Uterus (tissue), 4 donors: Measurements from ENCODE around the gene CCND3. TPM values are rescaled to one million over a fixed set of nuclear protein-coding genes. Genes with fewer than 3 reads are reported as not detected.
"Not testable (repeated sequence)": the region's sequence is repeated elsewhere in the genome, so short reads cannot be mapped to it uniquely, and the experiment has no call there.

Experiments used
- DNase-seq, 2 donors: peaks; one replicate each; pipeline ENCODE4 v3.0.0-alpha.2; 2019 to 2020
- H3K27ac ChIP-seq, 2 donors: fragments of 200-600 bp; sonication (generic); 1 replicate in 1 of 2; 2 replicates in 1 of 2; pipeline ENCODE4 v1.5.1; 2016 to 2018
- H3K27me3 ChIP-seq, 2 donors: fragments of 200-600 bp; sonication (generic); one replicate each; pipeline ENCODE4 v1.5.1; 2018 to 2019; ENCODE audit warnings: control low read depth in 1 of 2
- H3K36me3 ChIP-seq, 2 donors: fragments of 200-600 bp; sonication (generic); one replicate each; pipeline ENCODE4 v1.5.1; 2019; ENCODE audit warnings: control low read depth in 1 of 2
- H3K4me1 ChIP-seq, 2 donors: fragments of 200-600 bp; sonication (generic); one replicate each; pipeline ENCODE4 v1.5.1; 2018 to 2019; ENCODE audit warnings: control low read depth in 1 of 2
- H3K4me3 ChIP-seq, 2 donors: fragments of 200-600 bp; sonication (generic); 1 replicate in 1 of 2; 2 replicates in 1 of 2; pipeline ENCODE4 v1.5.1; 2018 to 2019; ENCODE audit warnings: mild to moderate bottlenecking in 1 of 2
- H3K9me3 ChIP-seq, 2 donors: fragments of 200-600 bp; sonication (generic); one replicate each; pipeline ENCODE4 v1.5.1; 2019; ENCODE audit warnings: control low read depth in 1 of 2
- POLR2A ChIP-seq, 2 donors: fragments of 450-650 bp; IDR thresholded peaks; one replicate each; pipeline ENCODE4 v1.6.1; 2016; ENCODE audit warnings: antibody characterized with exemption in 2 of 2, mild to moderate bottlenecking in 1 of 2, moderate library complexity in 1 of 2
- intact Hi-C: fragments of 100-400 bp; cut with DNase I; formaldehyde crosslinking; loops from one replicate; pipeline ENCODE4 v1.15.1; 2023; ENCODE audit warnings: low total_unique reads
- total RNA-seq, 4 donors: library from RNA; depleted of rRNA in 3 of 4; stranded (reverse); fragments of >200 nt in 3 of 4; gene quantifications; one replicate each; pipeline versions ENCODE4 v1.1.0 to v1.2.4, GENCODE V29; 2014 to 2023
- TF ChIP-seq, protein P1 (sequence below), 4 experiments: fragments of 200-600 bp in 2 of 4; fragments of 450-650 bp in 2 of 4; sonication (generic) in 2 of 4; IDR thresholded peaks; one replicate each; pipeline ENCODE4 v1.5.1; 2016 to 2019; ENCODE audit warnings: antibody characterized with exemption in 4 of 4, mild to moderate bottlenecking in 2 of 4, moderate library complexity in 1 of 4
- donor health status: DM: yes; HTN: yes; CAD: no.

Gene CCND3
- total RNA-seq, 4 donors from 2014 or later = 28.8 to 101 (median 74.3) TPM

DNA sequence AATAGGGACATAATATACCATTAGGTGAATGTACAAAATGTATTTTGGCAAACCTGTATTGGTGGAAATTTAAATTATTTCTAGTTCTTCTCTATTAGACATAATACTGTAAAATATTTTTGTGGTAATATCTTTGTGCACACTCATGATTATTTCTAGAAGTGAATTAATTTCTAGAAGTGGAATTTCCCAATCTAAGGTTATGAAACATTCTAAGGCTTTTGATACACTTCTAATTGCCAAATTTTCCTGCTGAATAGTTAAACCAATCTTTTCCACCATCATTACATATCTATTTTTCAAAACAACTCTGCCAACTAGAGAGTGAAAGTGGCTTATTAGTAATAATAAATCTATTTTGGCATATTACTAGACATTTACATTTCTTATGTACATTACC is 1.8 kb upstream of the CCND3 start:
- Histone ChIP-seq H3K9me3 (no peaks in the 10 kb centered on the region), H3K27me3 (no peaks in the 10 kb centered on the region), H3K27ac (no peak overlapping the region), H3K36me3 (no peaks in the 10 kb centered on the region), H3K4me3 (no peak overlapping the region), H3K4me1 (peaks cover 10 to 17% of the 10 kb centered on the region in 2 donors)
- DNase-seq = no peak
- no peak for TF ChIP-seq POLR2A (IDR thresholded peaks at IDR 0.05)
- TF ChIP-seq, protein P1, sequence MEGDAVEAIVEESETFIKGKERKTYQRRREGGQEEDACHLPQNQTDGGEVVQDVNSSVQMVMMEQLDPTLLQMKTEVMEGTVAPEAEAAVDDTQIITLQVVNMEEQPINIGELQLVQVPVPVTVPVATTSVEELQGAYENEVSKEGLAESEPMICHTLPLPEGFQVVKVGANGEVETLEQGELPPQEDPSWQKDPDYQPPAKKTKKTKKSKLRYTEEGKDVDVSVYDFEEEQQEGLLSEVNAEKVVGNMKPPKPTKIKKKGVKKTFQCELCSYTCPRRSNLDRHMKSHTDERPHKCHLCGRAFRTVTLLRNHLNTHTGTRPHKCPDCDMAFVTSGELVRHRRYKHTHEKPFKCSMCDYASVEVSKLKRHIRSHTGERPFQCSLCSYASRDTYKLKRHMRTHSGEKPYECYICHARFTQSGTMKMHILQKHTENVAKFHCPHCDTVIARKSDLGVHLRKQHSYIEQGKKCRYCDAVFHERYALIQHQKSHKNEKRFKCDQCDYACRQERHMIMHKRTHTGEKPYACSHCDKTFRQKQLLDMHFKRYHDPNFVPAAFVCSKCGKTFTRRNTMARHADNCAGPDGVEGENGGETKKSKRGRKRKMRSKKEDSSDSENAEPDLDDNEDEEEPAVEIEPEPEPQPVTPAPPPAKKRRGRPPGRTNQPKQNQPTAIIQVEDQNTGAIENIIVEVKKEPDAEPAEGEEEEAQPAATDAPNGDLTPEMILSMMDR (IDR thresholded peaks at IDR 0.05) = no peak
- intact Hi-C loops = no loop called here

DNA sequence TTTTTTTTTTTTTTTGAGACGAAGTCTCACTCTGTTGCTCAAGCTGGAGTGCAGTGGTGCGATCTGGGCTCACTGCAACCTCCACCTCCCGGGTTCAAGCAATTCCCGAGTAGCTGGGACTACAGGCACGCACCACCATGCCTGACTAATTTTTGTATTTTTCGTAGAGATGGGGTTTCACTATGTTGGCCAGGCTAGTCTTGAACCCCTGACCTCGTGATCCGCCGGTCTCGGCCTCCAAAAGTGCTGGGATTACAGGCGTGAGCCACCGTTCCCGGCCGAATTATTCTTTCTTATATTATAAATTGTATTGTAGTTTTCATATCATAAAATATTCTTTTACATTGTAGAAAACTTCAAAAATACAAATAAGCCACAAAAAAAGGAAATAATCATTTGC is 1.3 kb upstream of the CCND3 start:
- peaks cover 10 to 19% of the 10 kb centered on the region in 2 donors for H3K4me1 ChIP-seq
- DNase-seq, H3K9me3 ChIP-seq, H3K4me3 ChIP-seq, H3K36me3 ChIP-seq, H3K27me3 ChIP-seq, H3K27ac ChIP-seq, intact Hi-C loops: not testable (repeated sequence)

DNA sequence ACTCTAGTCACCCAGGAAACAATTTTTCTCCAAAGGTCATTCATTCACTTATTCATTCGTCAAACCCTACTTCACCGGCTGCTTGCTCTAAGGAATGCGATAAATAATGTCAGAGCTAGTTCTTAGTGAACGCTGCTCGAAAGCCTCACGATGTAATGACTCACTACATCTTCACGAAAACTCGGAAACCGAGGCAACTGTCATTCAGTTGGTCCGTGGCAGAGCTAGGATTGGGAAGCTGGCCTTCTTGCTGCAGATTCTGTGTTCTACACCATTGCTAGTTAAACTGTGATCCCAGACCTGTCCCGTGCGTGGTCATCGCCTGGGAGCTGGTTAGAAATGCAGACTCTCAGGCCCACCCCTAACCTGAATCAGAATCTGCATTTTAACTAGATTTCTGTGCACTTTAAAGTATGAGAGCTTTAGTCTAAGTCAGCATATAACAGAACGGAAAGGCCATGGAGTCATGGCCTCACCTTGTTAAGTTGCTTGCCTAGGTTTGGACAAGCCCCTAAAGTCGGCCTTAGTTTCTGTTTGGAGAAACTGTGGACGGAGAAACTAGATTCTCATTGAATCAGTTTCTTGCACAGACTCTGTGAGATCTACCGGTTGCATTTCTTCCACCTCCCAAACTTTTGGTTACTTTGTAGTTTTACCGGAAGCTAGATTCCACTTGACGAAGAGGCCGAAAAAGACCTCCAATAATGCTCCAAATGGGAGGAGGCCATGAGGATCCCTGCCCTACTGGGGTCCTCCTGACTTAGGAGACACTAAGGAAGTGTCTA is 651 bp upstream of the CCND3 start:
- peak overlapping the region; percentile 50 to 73 for H3K4me3 ChIP-seq
- TF ChIP-seq, protein P1 (IDR thresholded peaks at IDR 0.05) = no peak
- no peak for TF ChIP-seq POLR2A (IDR thresholded peaks at IDR 0.05)
- peak overlapping the region; percentile 66 for H3K27ac ChIP-seq
- H3K4me1 ChIP-seq = peaks cover 10 to 24% of the 10 kb centered on the region in 2 donors
- intact Hi-C loops = no loop called here
- no peaks in the 10 kb centered on the region for H3K9me3 ChIP-seq
- H3K36me3 ChIP-seq = no peaks in the 10 kb centered on the region
- H3K27me3 ChIP-seq = no peaks in the 10 kb centered on the region
- DNase-seq = peak in 1 of 2 donors; percentile 34

DNA sequence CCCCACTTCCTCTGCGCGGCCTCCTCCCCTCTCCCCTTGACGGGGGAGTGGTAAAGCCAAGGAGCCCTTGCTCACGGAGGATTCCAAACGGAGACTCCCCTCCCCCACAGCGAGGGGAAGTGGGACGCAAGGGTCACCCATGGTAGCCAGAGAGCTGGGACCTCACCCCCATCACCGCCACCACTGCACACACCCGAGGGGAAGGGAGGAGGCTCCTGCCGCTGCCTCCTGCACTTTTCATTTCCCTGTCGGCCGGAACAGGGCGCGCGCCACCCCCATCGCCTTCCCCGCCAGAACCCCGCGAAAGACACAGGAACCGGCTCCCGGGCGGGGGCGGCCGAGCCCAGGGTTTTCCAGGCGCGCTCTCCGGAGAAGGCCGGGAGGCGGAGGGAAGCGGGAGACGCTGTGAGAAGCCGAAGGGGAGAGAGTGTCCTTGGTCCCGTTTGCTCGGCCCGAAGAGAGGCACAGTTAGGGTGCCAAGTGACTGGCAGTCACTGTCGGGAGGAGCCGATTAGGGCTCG is 789 bp downstream of the CCND3 start:
- Histone ChIP-seq H3K36me3 (no peaks in the 10 kb centered on the region), H3K4me3 (peak overlapping the region; percentile 50 to 73), H3K27ac (peak overlapping the region; percentile 66 to 85), H3K27me3 (no peaks in the 10 kb centered on the region), H3K4me1 (peaks cover 10 to 24% of the 10 kb centered on the region in 2 donors), H3K9me3 (no peaks in the 10 kb centered on the region)
- peak; percentile 39 to 56 for DNase-seq
- TF ChIP-seq, protein P1 (IDR thresholded peaks at IDR 0.05) = peak in 1 of 4 experiments; percentile 8
- no peak for TF ChIP-seq POLR2A (IDR thresholded peaks at IDR 0.05)
- intact Hi-C loops = no loop called here

DNA sequence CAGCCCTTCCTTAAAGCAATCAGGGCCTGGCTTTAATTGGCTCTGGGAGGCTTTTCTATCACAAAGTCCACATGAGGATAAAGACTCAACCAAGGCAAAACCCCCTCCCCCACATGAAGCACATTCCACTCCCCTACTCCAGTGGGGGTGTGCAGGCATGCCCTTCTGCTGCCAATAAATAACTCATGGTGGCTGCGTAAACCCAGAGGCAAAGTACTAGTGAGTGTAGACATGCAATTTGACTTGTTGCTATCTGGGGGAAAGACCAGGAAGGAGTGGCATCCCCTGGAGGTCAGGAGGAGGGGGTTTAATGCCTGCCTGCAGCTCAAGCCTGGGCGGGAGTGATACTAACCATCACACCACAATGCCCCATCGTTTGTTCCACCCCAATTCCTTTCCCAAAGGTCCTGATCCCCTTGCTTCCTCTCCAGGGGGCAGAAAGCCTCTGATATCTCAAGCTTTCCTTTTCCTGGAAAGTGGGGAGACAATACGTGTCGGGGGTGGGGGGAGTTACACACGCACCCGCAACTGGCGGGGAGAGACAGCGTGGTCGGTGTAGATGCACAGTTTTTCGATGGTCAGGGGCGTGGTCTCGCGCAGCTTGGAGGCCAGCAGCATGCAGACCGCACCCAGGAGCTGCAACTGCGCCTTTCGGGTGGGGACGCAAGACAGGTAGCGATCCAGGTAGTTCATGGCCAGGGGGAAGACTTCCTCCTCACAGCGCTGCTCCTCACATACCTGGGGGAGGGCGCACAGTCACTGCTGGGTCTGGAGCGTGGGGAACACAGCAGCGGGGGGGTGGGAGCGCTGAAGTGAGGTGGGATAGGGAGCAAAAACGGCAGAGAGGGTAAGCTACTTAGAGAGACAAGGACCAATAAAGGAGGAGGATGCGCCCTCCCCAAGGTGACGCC is 1.5 kb downstream of the CCND3 start:
- intact Hi-C loops = loop anchor here (10.0 kb wide), 1 partner anchor 105 kb away; no protein-coding TSS in a partner anchor
- Histone ChIP-seq H3K36me3 (no peaks in the 10 kb centered on the region), H3K27me3 (no peaks in the 10 kb centered on the region), H3K4me3 (peak overlapping the region; percentile 50 to 73), H3K4me1 (peaks cover 10 to 24% of the 10 kb centered on the region in 2 donors), H3K9me3 (no peaks in the 10 kb centered on the region), H3K27ac (peak overlapping the region; percentile 66 to 85)
- no peak for TF ChIP-seq POLR2A (IDR thresholded peaks at IDR 0.05)
- TF ChIP-seq, protein P1 (IDR thresholded peaks at IDR 0.05) = no peak
- DNase-seq = peak in 1 of 2 donors; percentile 28
